ENCODE measurements around the gene KLHDC2.

- TF ChIP-seq CTCF (IDR thresholded peaks at IDR 0.05) (peak in 1 of 3 experiments; percentile 27), POLR2A (IDR thresholded peaks at IDR 0.05) (peak; percentile 62)
Measured at GRCh38 chr14:49767571-49768300, at the start of gene KLHDC2.

All from testis (tissue), 2 donors.